ENCODE measurements around the gene HBG2. TPM values are rescaled to one million over a fixed set of nuclear protein-coding genes. Genes with fewer than 3 reads are reported as not detected.
A peak's percentile ranks its signal among the peaks of the same experiment; 100 is the strongest.

The HBG2 gene
- total RNA-seq, 3 donors from 2014 or later = 5.7 to 7.5 (median 5.8) TPM

DNA sequence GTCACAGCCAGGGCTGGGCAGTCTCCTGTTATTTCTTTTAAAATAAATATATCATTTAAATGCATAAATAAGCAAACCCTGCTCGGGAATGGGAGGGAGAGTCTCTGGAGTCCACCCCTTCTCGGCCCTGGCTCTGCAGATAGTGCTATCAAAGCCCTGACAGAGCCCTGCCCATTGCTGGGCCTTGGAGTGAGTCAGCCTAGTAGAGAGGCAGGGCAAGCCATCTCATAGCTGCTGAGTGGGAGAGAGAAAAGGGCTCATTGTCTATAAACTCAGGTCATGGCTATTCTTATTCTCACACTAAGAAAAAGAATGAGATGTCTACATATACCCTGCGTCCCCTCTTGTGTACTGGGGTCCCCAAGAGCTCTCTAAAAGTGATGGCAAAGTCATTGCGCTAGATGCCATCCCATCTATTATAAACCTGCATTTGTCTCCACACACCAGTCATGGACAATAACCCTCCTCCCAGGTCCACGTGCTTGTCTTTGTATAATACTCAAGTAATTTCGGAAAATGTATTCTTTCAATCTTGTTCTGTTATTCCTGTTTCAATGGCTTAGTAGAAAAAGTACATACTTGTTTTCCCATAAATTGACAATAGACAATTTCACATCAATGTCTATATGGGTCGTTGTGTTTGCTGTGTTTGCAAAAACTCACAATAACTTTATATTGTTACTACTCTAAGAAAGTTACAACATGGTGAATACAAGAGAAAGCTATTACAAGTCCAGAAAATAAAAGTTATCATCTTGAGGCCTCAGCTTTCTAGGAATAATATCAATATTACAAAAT lies 33.7 kb upstream of the HBG2 start:
- H3K4me3 Mint-ChIP-seq = no peak overlapping the region
- no peaks in the 10 kb centered on the region for H3K27me3 Mint-ChIP-seq (ENCODE audit: low read depth)
- DNase-seq (no peak), ATAC-seq (no peak)
- peaks cover 3% of the 10 kb centered on the region for H3K9me3 Mint-ChIP-seq
- no peaks in the 10 kb centered on the region for H3K4me1 Mint-ChIP-seq (ENCODE audit: low read depth)
- no peaks in the 10 kb centered on the region for H3K36me3 Mint-ChIP-seq (ENCODE audit: insufficient read depth)

GRCh38 chr11:5286901-5287300 lies 32.3 kb upstream of the HBG2 start:
- Mint-ChIP-seq H3K36me3 (ENCODE audit: insufficient read depth) (no peaks in the 10 kb centered on the region), H3K9me3 (no peaks in the 10 kb centered on the region), H3K4me3 (no peak overlapping the region), H3K27me3 (ENCODE audit: low read depth) (no peaks in the 10 kb centered on the region), H3K4me1 (ENCODE audit: low read depth) (no peaks in the 10 kb centered on the region)
- no peak for DNase-seq
- ATAC-seq = no peak

DNA sequence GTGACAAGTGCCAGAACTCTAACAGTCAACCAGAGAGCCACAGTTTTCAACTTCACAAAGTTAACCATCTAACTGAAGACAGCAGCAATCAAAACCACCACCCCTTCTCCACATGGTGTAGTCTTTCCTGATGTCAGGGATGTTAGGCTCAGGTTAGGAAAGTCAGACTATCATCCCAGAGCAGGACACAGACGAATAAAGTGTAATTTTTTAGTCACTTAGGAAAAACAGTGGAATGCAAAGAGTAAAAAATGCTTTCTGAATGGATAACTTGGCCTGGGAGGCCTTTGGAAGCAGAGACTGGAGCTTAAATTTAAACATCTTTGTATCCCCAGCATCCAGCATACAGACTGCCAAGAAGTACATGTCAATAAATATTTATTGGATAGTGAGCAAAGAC lies 31.8 kb upstream of the HBG2 start:
- no peaks in the 10 kb centered on the region for H3K9me3 Mint-ChIP-seq
- ATAC-seq (no peak), DNase-seq (no peak)
- H3K4me3 Mint-ChIP-seq = no peak overlapping the region
- no peaks in the 10 kb centered on the region for H3K27me3 Mint-ChIP-seq (ENCODE audit: low read depth)
- H3K4me1 Mint-ChIP-seq (ENCODE audit: low read depth) = no peaks in the 10 kb centered on the region
- no peaks in the 10 kb centered on the region for H3K36me3 Mint-ChIP-seq (ENCODE audit: insufficient read depth)

- H3K4me1 Mint-ChIP-seq (ENCODE audit: low read depth) = no peaks in the 10 kb centered on the region
- no peaks in the 10 kb centered on the region for H3K36me3 Mint-ChIP-seq (ENCODE audit: insufficient read depth)
- no peak overlapping the region for H3K4me3 Mint-ChIP-seq
- no peaks in the 10 kb centered on the region for H3K9me3 Mint-ChIP-seq
- no peaks in the 10 kb centered on the region for H3K27me3 Mint-ChIP-seq (ENCODE audit: low read depth)
- ATAC-seq (no peak), DNase-seq (no peak)
Observed at GRCh38 chr11:5285703-5286340, 31.2 kb upstream of the HBG2 start.

- no peaks in the 10 kb centered on the region for H3K4me1 Mint-ChIP-seq (ENCODE audit: low read depth)
- ATAC-seq (no peak), DNase-seq (no peak)
- H3K27me3 Mint-ChIP-seq (ENCODE audit: low read depth) = no peaks in the 10 kb centered on the region
- no peaks in the 10 kb centered on the region for H3K9me3 Mint-ChIP-seq
- no peaks in the 10 kb centered on the region for H3K36me3 Mint-ChIP-seq (ENCODE audit: insufficient read depth)
- no peak overlapping the region for H3K4me3 Mint-ChIP-seq
Observed at GRCh38 chr11:5284637-5285036, 30.1 kb upstream of the HBG2 start.

- no peaks in the 10 kb centered on the region for H3K36me3 Mint-ChIP-seq (ENCODE audit: insufficient read depth)
- H3K9me3 Mint-ChIP-seq = no peaks in the 10 kb centered on the region
- H3K4me3 Mint-ChIP-seq = no peak overlapping the region
- DNase-seq (no peak), ATAC-seq (no peak)
- H3K27me3 Mint-ChIP-seq (ENCODE audit: low read depth) = no peaks in the 10 kb centered on the region
- no peaks in the 10 kb centered on the region for H3K4me1 Mint-ChIP-seq (ENCODE audit: low read depth)
Observed at GRCh38 chr11:5283882-5284281, 29.3 kb upstream of the HBG2 start.

GRCh38 chr11:5283086-5283485 lies 28.5 kb upstream of the HBG2 start:
- ATAC-seq (no peak), DNase-seq (no peak)
- Mint-ChIP-seq H3K36me3 (ENCODE audit: insufficient read depth) (no peaks in the 10 kb centered on the region), H3K4me1 (ENCODE audit: low read depth) (no peaks in the 10 kb centered on the region), H3K27me3 (ENCODE audit: low read depth) (no peaks in the 10 kb centered on the region), H3K9me3 (no peaks in the 10 kb centered on the region), H3K4me3 (no peak overlapping the region)

- H3K9me3 Mint-ChIP-seq = no peaks in the 10 kb centered on the region
- H3K4me3 Mint-ChIP-seq = no peak overlapping the region
- no peaks in the 10 kb centered on the region for H3K27me3 Mint-ChIP-seq (ENCODE audit: low read depth)
- no peaks in the 10 kb centered on the region for H3K4me1 Mint-ChIP-seq (ENCODE audit: low read depth)
- ATAC-seq (no peak), DNase-seq (no peak)
- no peaks in the 10 kb centered on the region for H3K36me3 Mint-ChIP-seq (ENCODE audit: insufficient read depth)
Observed at GRCh38 chr11:5282628-5283027, 28.0 kb upstream of the HBG2 start.

GRCh38 chr11:5281596-5281995 lies 27.0 kb upstream of the HBG2 start:
- no peak overlapping the region for H3K4me3 Mint-ChIP-seq
- no peaks in the 10 kb centered on the region for H3K4me1 Mint-ChIP-seq (ENCODE audit: low read depth)
- ATAC-seq = no peak
- no peak for DNase-seq
- H3K9me3 Mint-ChIP-seq = no peaks in the 10 kb centered on the region
- H3K36me3 Mint-ChIP-seq (ENCODE audit: insufficient read depth) = no peaks in the 10 kb centered on the region
- no peaks in the 10 kb centered on the region for H3K27me3 Mint-ChIP-seq (ENCODE audit: low read depth)

DNA sequence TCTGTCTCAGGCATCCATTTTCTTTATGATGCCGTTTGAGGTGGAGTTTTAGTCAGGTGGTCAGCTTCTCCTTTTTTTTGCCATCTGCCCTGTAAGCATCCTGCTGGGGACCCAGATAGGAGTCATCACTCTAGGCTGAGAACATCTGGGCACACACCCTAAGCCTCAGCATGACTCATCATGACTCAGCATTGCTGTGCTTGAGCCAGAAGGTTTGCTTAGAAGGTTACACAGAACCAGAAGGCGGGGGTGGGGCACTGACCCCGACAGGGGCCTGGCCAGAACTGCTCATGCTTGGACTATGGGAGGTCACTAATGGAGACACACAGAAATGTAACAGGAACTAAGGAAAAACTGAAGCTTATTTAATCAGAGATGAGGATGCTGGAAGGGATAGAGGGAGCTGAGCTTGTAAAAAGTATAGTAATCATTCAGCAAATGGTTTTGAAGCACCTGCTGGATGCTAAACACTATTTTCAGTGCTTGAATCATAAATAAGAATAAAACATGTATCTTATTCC lies 26.1 kb upstream of the HBG2 start:
- no peaks in the 10 kb centered on the region for H3K9me3 Mint-ChIP-seq
- peak; percentile 51 to 54 for ATAC-seq
- H3K4me1 Mint-ChIP-seq (ENCODE audit: low read depth) = no peaks in the 10 kb centered on the region
- no peak for DNase-seq
- H3K4me3 Mint-ChIP-seq = no peak overlapping the region
- no peaks in the 10 kb centered on the region for H3K36me3 Mint-ChIP-seq (ENCODE audit: insufficient read depth)
- H3K27me3 Mint-ChIP-seq (ENCODE audit: low read depth) = no peaks in the 10 kb centered on the region

DNA sequence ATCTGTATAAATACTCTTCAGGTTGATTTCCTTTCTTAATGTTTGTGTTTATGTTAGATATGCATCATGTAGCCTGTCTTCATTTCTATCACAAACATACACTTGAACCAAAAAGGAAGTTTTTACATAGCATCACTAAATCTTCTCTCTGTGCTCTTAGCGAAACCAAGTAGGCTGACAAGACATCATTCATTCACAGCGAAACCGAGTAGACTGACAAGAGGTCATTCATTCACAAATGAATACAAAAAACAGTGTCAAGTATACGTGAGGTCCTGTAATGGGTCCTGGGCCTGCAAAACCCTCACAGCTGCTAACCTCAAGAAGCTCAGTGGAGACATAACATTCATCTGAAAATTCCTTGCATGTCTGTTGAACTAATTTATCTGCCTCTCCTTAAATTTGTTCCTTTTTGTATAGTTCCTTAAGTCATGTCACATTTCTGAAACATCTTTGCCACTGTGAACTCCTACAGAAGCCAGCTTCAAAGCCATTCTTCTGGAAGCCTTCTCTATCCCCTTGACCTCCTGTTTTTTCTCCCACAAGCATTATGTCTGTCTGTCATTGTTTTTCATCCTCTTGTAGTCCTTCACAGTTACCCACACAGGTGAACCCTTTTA lies 25.0 kb upstream of the HBG2 start:
- no peaks in the 10 kb centered on the region for H3K9me3 Mint-ChIP-seq
- ATAC-seq (no peak), DNase-seq (no peak)
- no peaks in the 10 kb centered on the region for H3K36me3 Mint-ChIP-seq (ENCODE audit: insufficient read depth)
- H3K4me1 Mint-ChIP-seq (ENCODE audit: low read depth) = no peaks in the 10 kb centered on the region
- no peaks in the 10 kb centered on the region for H3K27me3 Mint-ChIP-seq (ENCODE audit: low read depth)
- no peak overlapping the region for H3K4me3 Mint-ChIP-seq

- Mint-ChIP-seq H3K36me3 (ENCODE audit: insufficient read depth) (no peaks in the 10 kb centered on the region), H3K4me3 (no peak overlapping the region), H3K4me1 (ENCODE audit: low read depth) (no peaks in the 10 kb centered on the region), H3K27me3 (ENCODE audit: low read depth) (no peaks in the 10 kb centered on the region), H3K9me3 (no peaks in the 10 kb centered on the region)
- ATAC-seq (no peak), DNase-seq (no peak)
Observed at GRCh38 chr11:5277807-5278382, 23.3 kb upstream of the HBG2 start.

DNA sequence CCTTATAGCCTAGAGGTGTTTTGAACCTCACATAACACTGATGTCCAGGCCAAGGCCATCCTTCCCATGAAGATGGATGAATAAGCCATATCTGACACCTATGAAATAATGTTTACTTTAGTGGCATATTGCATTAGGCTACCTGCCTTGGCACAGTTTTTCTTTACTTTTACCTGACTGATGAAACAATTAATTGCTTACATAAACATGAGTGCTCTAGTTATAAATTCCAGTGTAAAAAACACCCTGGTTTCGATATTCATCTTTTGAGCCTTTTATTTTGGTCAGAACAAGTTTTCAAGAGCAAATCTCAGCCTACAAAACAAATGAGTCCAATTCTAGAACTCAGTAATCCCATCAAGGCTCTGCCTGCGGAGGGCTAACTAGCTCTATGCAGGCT lies 22.1 kb upstream of the HBG2 start:
- ATAC-seq (no peak), DNase-seq (no peak)
- Mint-ChIP-seq H3K27me3 (ENCODE audit: low read depth) (no peaks in the 10 kb centered on the region), H3K4me3 (no peak overlapping the region), H3K36me3 (ENCODE audit: insufficient read depth) (no peaks in the 10 kb centered on the region), H3K9me3 (no peaks in the 10 kb centered on the region), H3K4me1 (ENCODE audit: low read depth) (no peaks in the 10 kb centered on the region)

GRCh38 chr11:5275369-5276110 lies 21.0 kb upstream of the HBG2 start:
- peaks cover 2% of the 10 kb centered on the region for H3K27me3 Mint-ChIP-seq (ENCODE audit: low read depth)
- no peak overlapping the region for H3K4me3 Mint-ChIP-seq
- H3K9me3 Mint-ChIP-seq = no peaks in the 10 kb centered on the region
- no peaks in the 10 kb centered on the region for H3K4me1 Mint-ChIP-seq (ENCODE audit: low read depth)
- ATAC-seq = no peak
- no peak for DNase-seq
- H3K36me3 Mint-ChIP-seq (ENCODE audit: insufficient read depth) = no peaks in the 10 kb centered on the region

Measured in activated T-cell treated with anti-CD3 and anti-CD28 coated beads, Interleukin-2, amount 50 U/mL, for 4 hours (primary cell).